A549 (cell line): ENCODE measurements around the gene PRR19. TPM values are rescaled to one million over a fixed set of nuclear protein-coding genes. Genes with fewer than 3 reads are reported as not detected.

Source experiments
- ATAC-seq, 2 experiments: fragments of 200-7000 bp in 1 of 2; fragments of >200 bp in 1 of 2; cut with Nextera tagmentation in 1 of 2; cut with Tn5 transposase in 1 of 2; 3 replicates each; pipeline versions ENCODE4 v1.8.0 to v1.9.1; 2018 to 2020; ENCODE audit warnings: mild to moderate bottlenecking in 1 of 2, moderate library complexity in 1 of 2
- CTCF ChIA-PET: fragments of 300-600 bp; sonication (Branson Sonifier 250); formaldehyde crosslinking; extraction: SDS; loops from one replicate; lab custom pipeline; 2021; ENCODE audit warnings: antibody characterized with exemption, inconsistent platforms; lab: Yijun Ruan, JAX
- POLR2A ChIA-PET: fragments of 350-600 bp; formaldehyde crosslinking; extraction: SDS; loops from one replicate; lab custom pipeline; 2021; ENCODE audit warnings: antibody characterized with exemption, inconsistent platforms; lab: Yijun Ruan, JAX
- DNase-seq, 2 experiments: peaks; one replicate each; pipeline versions ENCODE4 v3.0.0 to v3.0.0-alpha.2; 2011 to 2016; ENCODE audit warnings: low read depth in 1 of 2, low spot score in 1 of 2
- FAIRE-seq: peaks from 2 replicates; lab custom pipeline; 2011; peaks lifted over from hg19 to GRCh38; lab: Jason Lieb, UNC
- H3K27ac ChIP-seq, 2 experiments: fragments of >200 bp; sonication (Bioruptor Twin); formaldehyde crosslinking; 3 replicates each; pipeline ENCODE4 v1.5.1; 2016 to 2017
- H3K4me1 ChIP-seq: fragments of >200 bp; sonication (Bioruptor Twin); formaldehyde crosslinking; 3 replicates; pipeline ENCODE4 v1.6.1; 2016
- H3K4me2 ChIP-seq: fragments of >200 bp; sonication (Bioruptor Twin); formaldehyde crosslinking; 3 replicates; pipeline ENCODE4 v1.6.1; 2016
- H3K4me3 ChIP-seq: fragments of >200 bp; sonication (Bioruptor Twin); formaldehyde crosslinking; 3 replicates; pipeline ENCODE4 v1.5.1; 2016
- H3K9me3 ChIP-seq: fragments of >200 bp; sonication (Bioruptor Twin); formaldehyde crosslinking; 3 replicates; pipeline ENCODE4 v1.6.1; 2016
- CHD2 ChIP-seq: fragments of 150-350 bp; IDR thresholded peaks from 2 replicates; pipeline ENCODE4 v1.6.1; 2014; ENCODE audit warnings: low read length; ENCODE audit not compliant: partially characterized antibody
- CHD4 ChIP-seq: fragments of 200-600 bp; sonication (generic); IDR thresholded peaks from 2 replicates; pipeline ENCODE4 v1.6.1; 2016; ENCODE audit warnings: antibody characterized with exemption, mild to moderate bottlenecking, borderline replicate concordance
- EHF ChIP-seq: fragments of 250-450 bp; sonication (Bioruptor Pico); IDR thresholded peaks from 2 replicates; pipeline ENCODE4 v1.5.0; 2020; ENCODE audit warnings: mild to moderate bottlenecking
- EHMT2 ChIP-seq: fragments of 200-600 bp; sonication (generic); IDR thresholded peaks from 2 replicates; pipeline ENCODE4 v1.6.1; 2016; ENCODE audit warnings: antibody characterized with exemption, low read depth, mild to moderate bottlenecking, moderate library complexity
- EP300 ChIP-seq, 2 experiments: fragments of >200 bp; sonication (Bioruptor Twin); formaldehyde crosslinking; IDR thresholded peaks; 2 replicates in 1 of 2; 3 replicates in 1 of 2; pipeline ENCODE4 v1.6.1; 2016 to 2017
- FOSB ChIP-seq: fragments of 250-450 bp; sonication (Bioruptor Pico); IDR thresholded peaks from 2 replicates; pipeline ENCODE4 v1.5.0; 2020; ENCODE audit warnings: mild to moderate bottlenecking, moderate library complexity
- HOXA7 ChIP-seq: fragments of 250-450 bp; sonication (Bioruptor Pico); IDR thresholded peaks from 2 replicates; pipeline ENCODE4 v1.5.0; 2020; ENCODE audit warnings: mild to moderate bottlenecking, moderate library complexity
- HOXB5 ChIP-seq: fragments of 250-450 bp; sonication (Bioruptor Pico); IDR thresholded peaks from 2 replicates; pipeline ENCODE4 v1.5.0; 2020; ENCODE audit warnings: mild to moderate bottlenecking, moderate library complexity
- JUNB ChIP-seq: fragments of >200 bp; sonication (Bioruptor Twin); formaldehyde crosslinking; IDR thresholded peaks from 2 replicates; pipeline ENCODE4 v1.6.1; 2016
- KDM5A ChIP-seq: fragments of 200-600 bp; sonication (generic); IDR thresholded peaks from 2 replicates; pipeline ENCODE4 v1.6.1; 2016; ENCODE audit warnings: antibody characterized with exemption, mild to moderate bottlenecking
- NPAS2 ChIP-seq: fragments of 250-450 bp; sonication (Bioruptor Pico); IDR thresholded peaks from 2 replicates; pipeline ENCODE4 v1.8.0; 2022; ENCODE audit warnings: mild to moderate bottlenecking, moderate library complexity, borderline replicate concordance
- PBX3 ChIP-seq: IDR thresholded peaks from 2 replicates; pipeline ENCODE4 v1.6.1; 2012
- RAD21 ChIP-seq, 2 experiments: fragments of >200 bp in 1 of 2; sonication (Bioruptor Twin) in 1 of 2; formaldehyde crosslinking in 1 of 2; IDR thresholded peaks in 1 of 2; conservative IDR thresholded peaks in 1 of 2; 2 replicates in 1 of 2; 3 replicates in 1 of 2; pipeline ENCODE4 v1.6.1; 2012 to 2018; ENCODE audit warnings: inconsistent platforms in 1 of 2
- RFX5 ChIP-seq: fragments of 450-650 bp; IDR thresholded peaks from 2 replicates; pipeline ENCODE4 v1.7.1; 2014; ENCODE audit warnings: antibody characterized with exemption, mild to moderate bottlenecking, moderate library complexity
- SREBF2 ChIP-seq: fragments of 450-650 bp; IDR thresholded peaks from 2 replicates; pipeline ENCODE4 v1.6.1; 2014; ENCODE audit warnings: mild to moderate bottlenecking, moderate library complexity
- TFCP2L1 ChIP-seq: fragments of 250-450 bp; sonication (Bioruptor Pico); IDR thresholded peaks from 2 replicates; pipeline ENCODE4 v1.5.0; 2021; ENCODE audit warnings: mild to moderate bottlenecking
- USF2 ChIP-seq: fragments of 450-650 bp; IDR thresholded peaks from 2 replicates; pipeline ENCODE4 v1.6.1; 2014; ENCODE audit warnings: antibody characterized with exemption
- ZC3H11A ChIP-seq: fragments of 450-650 bp; IDR thresholded peaks from 2 replicates; pipeline ENCODE4 v1.6.1; 2014; ENCODE audit warnings: antibody characterized with exemption, mild to moderate bottlenecking
- WGBS: methylation state at CpG from one replicate; pipeline ENCODE4 v1.1.6; 2017; ENCODE audit errors: missing lambda C conversion rate; 5-methylcytosine and 5-hydroxymethylcytosine counted together
- polyA plus RNA-seq, 4 experiments: library from polyadenylated mRNA; depleted of rRNA in 3 of 4; stranded (reverse); fragments of >200 nt; fragmentation: RNase III in 1 of 4; extraction: RNeasy Plus Mini Kit Qiagen cat#74134 plus additional on column Dnase treatment in 1 of 4; gene quantifications; 2 replicates in 3 of 4; 3 replicates in 1 of 4; pipeline ENCODE4 v1.2.3, GENCODE V29; 2011 to 2017
- TF ChIP-seq, protein P1 (sequence below): fragments of 250-450 bp; sonication (Bioruptor Pico); IDR thresholded peaks from 2 replicates; pipeline ENCODE4 v1.5.0; 2020; ENCODE audit warnings: low read depth, mild to moderate bottlenecking, moderate library complexity
- TF ChIP-seq, protein P2 (sequence below): IDR thresholded peaks from 2 replicates; pipeline ENCODE4 v1.6.1; 2012
- TF ChIP-seq, protein P3 (sequence below): IDR thresholded peaks from 2 replicates; pipeline ENCODE4 v1.6.1; 2012; ENCODE audit warnings: low read depth, borderline replicate concordance

PRR19 gene
- polyA plus RNA-seq, 2 of the 4 experiments (the other 2 are of a cell fraction): 1.1 to 4.5 TPM

DNA sequence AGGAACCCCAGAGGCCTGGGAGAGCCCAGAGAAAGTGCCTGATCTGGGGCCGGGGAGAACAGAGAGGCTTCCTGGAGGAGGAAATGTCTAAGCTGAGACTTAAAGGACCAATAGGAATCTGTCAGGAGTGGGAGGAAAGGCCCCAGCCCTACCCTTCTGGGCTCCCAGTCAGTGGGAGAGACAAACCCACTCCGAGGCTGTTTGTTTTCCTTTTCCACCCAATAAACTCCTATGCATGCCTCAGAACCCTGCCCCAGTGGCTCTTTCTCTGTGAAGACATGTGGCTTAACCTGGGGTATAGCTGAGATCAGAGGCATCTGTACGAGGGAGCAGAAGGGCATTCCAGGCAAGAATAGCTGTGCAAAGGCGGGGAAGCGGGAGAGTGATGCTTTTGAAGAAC is 25.4 kb downstream of the PRR19 start:
- H3K4me2 ChIP-seq: peak overlapping the region; percentile 83; the same call in 2 of the 3 replicates
- no peak for FAIRE-seq
- H3K4me3 ChIP-seq: no peak overlapping the region
- H3K9me3 ChIP-seq: no peaks in the 10 kb centered on the region
- H3K4me1 ChIP-seq: peaks cover 19% of the 10 kb centered on the region; the same call in 2 of the 3 replicates
- ChIA-PET CTCF (interaction anchor here (0.7 to 2.7 kb wide), 18 partner anchors 9 to 226 kb away, joined by 3 to 12 read pairs (median 4); no protein-coding TSS in a partner anchor), POLR2A (no interaction called here)
- no peak overlapping the region for H3K27ac ChIP-seq
- no peak for DNase-seq
- WGBS: 85% methylated on average over 5 of the region's 5 CpGs
- TF ChIP-seq HOXB5 (CRISPR knock-in tag) (no peak), ZC3H11A (no peak), EP300 (IDR thresholded peaks at IDR 0.05) (no peak), PBX3 (no peak), KDM5A (no peak), FOSB (no peak), EHMT2 (no peak), CHD4 (no peak)
- TF ChIP-seq, protein P1, sequence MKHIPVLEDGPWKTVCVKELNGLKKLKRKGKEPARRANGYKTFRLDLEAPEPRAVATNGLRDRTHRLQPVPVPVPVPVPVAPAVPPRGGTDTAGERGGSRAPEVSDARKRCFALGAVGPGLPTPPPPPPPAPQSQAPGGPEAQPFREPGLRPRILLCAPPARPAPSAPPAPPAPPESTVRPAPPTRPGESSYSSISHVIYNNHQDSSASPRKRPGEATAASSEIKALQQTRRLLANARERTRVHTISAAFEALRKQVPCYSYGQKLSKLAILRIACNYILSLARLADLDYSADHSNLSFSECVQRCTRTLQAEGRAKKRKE (CRISPR knock-in tag): no peak
- TF ChIP-seq, protein P2, sequence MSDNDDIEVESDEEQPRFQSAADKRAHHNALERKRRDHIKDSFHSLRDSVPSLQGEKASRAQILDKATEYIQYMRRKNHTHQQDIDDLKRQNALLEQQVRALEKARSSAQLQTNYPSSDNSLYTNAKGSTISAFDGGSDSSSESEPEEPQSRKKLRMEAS: no peak
- no peak for ATAC-seq

DNA sequence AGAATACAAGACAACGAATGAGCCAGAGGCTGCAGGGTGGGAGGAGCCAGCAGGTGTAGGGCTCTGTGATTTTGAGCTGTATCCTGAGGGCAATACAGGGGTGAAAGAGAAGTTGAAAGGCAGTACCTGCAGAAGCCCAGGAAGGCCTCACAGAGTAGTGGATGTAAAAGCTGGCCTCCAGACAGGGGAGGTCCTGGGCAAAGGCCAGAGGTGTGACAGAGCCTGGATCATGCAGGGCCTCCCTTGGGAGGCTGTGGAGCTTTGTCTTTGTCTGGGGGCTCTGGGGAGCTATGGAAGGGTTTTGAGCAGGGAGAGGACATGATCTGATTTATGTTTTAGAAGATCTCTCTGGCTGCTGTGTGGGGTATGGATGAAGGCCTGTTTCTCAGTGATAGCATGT is 26.2 kb downstream of the PRR19 start:
- 75% methylated on average over 1 of the region's 1 CpG for WGBS
- CTCF ChIA-PET: interaction anchor here (0.5 to 2.7 kb wide), 18 partner anchors 8 to 321 kb away, joined by 3 to 12 read pairs (median 4); no protein-coding TSS in a partner anchor
- no peak for DNase-seq
- Histone ChIP-seq H3K4me3 (no peak overlapping the region), H3K9me3 (no peaks in the 10 kb centered on the region), H3K4me2 (no peak overlapping the region), H3K27ac (no peak overlapping the region), H3K4me1 (peaks cover 19% of the 10 kb centered on the region; the same call in 2 of the 3 replicates)
- FAIRE-seq: no peak
- no peak for TF ChIP-seq HOXA7
- TF ChIP-seq TFCP2L1: no peak
- TF ChIP-seq, protein P3, sequence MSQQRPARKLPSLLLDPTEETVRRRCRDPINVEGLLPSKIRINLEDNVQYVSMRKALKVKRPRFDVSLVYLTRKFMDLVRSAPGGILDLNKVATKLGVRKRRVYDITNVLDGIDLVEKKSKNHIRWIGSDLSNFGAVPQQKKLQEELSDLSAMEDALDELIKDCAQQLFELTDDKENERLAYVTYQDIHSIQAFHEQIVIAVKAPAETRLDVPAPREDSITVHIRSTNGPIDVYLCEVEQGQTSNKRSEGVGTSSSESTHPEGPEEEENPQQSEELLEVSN: no peak
- no peak for TF ChIP-seq EHF
- TF ChIP-seq RFX5: no peak
- no peak for TF ChIP-seq NPAS2 (CRISPR knock-in tag)
- TF ChIP-seq SREBF2: no peak
- TF ChIP-seq JUNB: no peak
- TF ChIP-seq CHD2: no peak
- no peak for TF ChIP-seq EP300 (IDR thresholded peaks at IDR 0.05)
- TF ChIP-seq RAD21 (conservative IDR thresholded peaks at IDR 0.05 in 1 of 2, IDR thresholded peaks at IDR 0.05 in 1 of 2): no peak
- no peak for TF ChIP-seq PBX3
- no peak for TF ChIP-seq USF2
- POLR2A ChIA-PET: no interaction called here
- ATAC-seq: no peak
